GM12892 (cell line): ENCODE results near the gene NEU3.

Experiments
- POLR2A ChIP-seq: IDR thresholded peaks from 2 replicates; pipeline ENCODE4 v1.6.1; 2011; ENCODE audit warnings: low read depth, low read length, control low read depth
- POLR2AphosphoS5 ChIP-seq: IDR thresholded peaks from 2 replicates; pipeline ENCODE4 v1.6.1; 2011; ENCODE audit warnings: low read depth, low read length, control low read depth

GRCh38 chr11:74948546-74948897, 40.2 kb upstream of the NEU3 start:
- TF ChIP-seq POLR2AphosphoS5 (no peak), POLR2A (no peak)
